RWPE1 (cell line): ENCODE measurements around the gene UPK3BL1.
"Not testable (repeated sequence)": the region's sequence is repeated elsewhere in the genome, so short reads cannot be mapped to it uniquely, and the experiment has no call there.

Experiments
- CTCF ChIA-PET: fragments of 350-600 bp; sonication (Branson Sonifier 250); formaldehyde crosslinking; extraction: SDS; loops from one replicate; lab custom pipeline; 2021; lab: Yijun Ruan, JAX
- POLR2A ChIA-PET: fragments of 400-600 bp; formaldehyde crosslinking; extraction: SDS; loops from one replicate; lab custom pipeline; 2020; ENCODE audit warnings: antibody characterized with exemption; ENCODE audit not compliant: low non-redundant PET; lab: Yijun Ruan, JAX
- DNase-seq: peaks from one replicate; pipeline ENCODE4 v3.0.0; 2012; ENCODE audit warnings: low spot score
- H3K27ac ChIP-seq: fragments of 450-650 bp; 2 replicates; pipeline ENCODE4 v1.5.1; 2017
- TF ChIP-seq, protein P1 (sequence below): fragments of 450-650 bp; conservative IDR thresholded peaks from 2 replicates; pipeline ENCODE4 v1.5.1; 2017; ENCODE audit warnings: low read depth, mild to moderate bottlenecking

Gene UPK3BL1, protein sequence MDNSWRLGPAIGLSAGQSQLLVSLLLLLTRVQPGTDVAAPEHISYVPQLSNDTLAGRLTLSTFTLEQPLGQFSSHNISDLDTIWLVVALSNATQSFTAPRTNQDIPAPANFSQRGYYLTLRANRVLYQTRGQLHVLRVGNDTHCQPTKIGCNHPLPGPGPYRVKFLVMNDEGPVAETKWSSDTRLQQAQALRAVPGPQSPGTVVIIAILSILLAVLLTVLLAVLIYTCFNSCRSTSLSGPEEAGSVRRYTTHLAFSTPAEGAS

DNA sequence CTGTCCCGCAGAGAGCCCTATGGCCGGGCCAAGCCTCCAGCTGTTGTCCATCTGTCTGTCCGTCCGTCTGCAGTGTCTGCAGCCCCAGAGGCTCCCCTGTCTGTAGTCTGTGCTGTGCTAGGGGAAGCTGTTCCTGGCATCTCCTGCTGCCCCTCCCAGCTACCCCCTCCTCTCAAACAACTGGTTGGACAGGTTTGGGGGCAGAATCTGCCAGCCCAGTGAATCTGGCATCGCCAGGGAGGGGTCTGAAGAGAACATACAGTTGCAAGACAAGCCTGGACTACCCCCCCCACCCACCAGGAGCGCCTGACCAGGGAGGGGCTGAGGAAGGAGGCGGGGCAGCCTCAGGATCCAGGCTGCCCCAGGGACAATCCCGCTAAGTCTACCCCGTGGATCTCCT, at the start of gene UPK3BL1:
TSS of gene UPK3BL1 (minus strand) at position 101 of the 400 bp plus-strand sequence. CDS start at position 51, 50 bp downstream.
- H3K27ac ChIP-seq, POLR2A ChIA-PET, CTCF ChIA-PET, DNase-seq: not testable (repeated sequence)

DNA sequence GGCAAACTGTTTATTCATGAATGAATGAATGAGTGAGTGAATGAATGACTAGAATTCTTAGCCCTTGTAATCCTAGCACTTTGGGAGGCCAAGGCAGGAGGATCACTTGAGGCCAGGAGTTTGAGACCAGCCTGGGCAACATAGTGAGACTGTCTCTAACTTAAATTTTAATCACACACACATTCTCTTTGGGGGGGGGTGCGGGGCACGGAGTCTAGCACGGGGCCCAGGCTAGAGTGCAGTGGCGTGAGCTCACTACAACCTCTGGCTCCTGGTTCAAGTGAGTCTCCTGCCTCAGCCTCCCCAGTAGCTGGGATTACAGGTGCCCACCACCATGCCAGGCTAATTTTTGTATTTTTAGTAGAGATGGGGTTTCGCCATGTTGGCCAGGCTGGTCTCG, 48.0 kb upstream of the UPK3BL1 start:
- H3K27ac ChIP-seq, POLR2A ChIA-PET, DNase-seq, CTCF ChIA-PET: not testable (repeated sequence)

DNA sequence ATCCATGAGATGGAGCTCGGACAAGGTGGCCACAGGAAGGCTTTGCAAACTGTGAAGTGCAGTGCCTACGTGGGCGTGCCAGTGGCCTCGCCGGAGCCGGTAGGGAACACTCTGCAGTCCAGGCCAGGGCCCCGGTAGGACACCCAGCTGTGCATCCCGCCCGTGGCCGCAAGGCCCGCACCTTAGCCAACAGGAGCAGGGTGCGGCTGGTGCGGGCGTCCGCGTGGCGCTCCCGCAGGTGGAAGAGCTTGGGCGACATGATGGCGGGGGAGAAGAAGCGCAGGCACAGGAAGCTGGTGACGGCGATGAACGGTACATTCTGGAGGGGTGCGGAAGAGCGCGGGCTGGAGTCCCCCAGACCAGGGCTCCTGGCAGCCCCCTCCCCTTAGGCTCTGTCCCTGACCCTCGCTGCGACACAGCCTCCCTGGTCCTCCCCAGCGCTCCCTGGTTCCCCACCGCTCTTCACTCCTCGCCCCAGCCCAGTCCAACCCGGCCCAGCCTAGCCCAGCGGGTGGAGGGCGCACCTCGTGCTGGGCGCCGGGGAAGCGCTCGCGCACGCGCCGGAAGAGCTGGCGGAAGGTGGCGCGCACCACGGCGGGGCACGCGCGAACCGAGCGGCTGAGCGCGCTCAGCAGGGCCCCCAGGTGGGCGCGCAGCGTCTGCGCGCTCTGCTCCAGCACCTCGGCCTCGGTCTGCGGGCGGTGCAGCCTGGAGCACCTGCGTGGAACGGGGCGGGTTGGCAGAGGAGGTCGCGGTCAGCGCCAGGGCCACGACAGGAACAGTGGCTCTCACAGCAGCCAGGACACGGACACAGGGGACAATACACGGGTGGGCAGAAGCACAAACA, 47.1 kb upstream of the UPK3BL1 start:
- CTCF ChIA-PET, result not testable (repeated sequence)

DNA sequence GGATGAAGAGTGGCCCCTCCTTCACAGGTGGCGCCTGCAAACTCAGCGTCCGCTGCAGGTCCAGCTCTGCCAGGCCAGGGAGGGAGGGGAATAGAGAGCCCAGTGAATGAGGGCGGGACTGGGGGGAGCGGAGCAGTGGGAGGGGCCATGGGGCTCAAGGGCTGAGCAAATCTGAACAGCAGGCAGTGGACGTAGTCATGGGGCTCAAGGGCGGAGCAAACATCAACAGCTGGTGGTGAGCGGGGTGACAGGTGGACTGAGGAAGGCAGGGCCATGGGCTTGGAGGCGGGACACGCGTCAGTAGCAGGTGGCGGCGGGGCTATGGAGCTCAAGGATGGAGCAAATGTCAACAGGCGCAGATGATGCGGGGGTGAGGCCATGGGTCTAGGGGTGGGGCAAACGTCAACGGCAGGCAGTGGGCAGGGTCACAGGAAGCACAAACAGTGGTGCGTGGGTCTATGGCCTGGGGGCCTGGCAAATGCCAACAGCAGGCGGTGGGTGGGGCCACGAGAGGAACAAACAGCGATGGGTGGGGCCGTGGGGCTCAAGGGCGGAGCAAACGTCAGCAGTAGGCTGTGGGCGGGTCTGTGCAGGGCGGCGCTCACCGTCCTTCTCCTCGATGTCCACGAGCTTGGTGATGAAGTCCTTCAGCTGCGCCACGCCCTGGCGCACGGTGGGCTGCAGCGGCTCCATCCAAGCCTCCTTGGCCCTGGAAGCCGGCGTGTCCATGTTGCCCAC, 45.9 kb upstream of the UPK3BL1 start:
- DNase-seq, CTCF ChIA-PET, POLR2A ChIA-PET, H3K27ac ChIP-seq: not testable (repeated sequence)

More for the DNA sequence above, 47.1 kb upstream of the UPK3BL1 start:
- H3K27ac ChIP-seq, DNase-seq, POLR2A ChIA-PET: not testable (repeated sequence)

DNA sequence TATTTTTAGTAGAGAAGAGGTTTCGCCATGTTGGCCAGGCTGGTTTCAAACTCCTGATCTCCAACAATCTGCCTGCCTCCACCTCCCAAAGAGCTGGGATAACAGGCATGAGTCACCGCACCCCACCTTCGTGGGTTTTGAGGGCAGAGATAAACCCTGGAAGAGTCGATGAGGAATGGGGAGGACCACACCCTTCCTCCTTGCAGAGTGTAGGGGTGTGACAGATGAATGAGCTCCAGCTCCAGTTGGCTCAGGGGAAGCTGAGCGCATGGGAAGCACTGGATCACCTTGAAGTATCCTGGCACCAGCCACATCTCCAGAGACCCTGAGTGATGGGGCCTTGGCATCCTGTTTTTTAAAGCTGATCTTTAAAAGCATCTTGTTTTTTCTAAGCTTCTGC, 40.0 kb upstream of the UPK3BL1 start:
- CTCF ChIA-PET, DNase-seq, POLR2A ChIA-PET, H3K27ac ChIP-seq: not testable (repeated sequence)

DNA sequence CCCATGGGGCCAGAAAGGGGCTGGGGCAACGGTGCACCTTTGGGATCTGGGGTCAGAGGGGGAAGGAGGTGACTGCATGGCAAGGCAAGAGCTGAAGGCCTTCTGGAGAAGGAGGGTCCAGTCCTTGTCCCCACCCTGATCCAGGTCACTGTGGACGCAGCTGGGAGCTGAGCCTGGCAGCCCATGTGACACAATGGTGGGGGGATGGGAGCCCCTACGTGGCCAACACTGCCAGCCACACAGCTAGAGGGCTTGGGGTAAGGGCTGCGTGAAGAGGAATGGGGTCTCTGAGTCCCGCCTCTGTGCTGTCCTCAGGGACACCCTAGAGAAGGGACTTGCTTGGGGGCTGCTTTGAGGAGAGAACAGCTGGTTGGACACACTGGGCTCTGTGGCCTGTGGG, 38.2 kb upstream of the UPK3BL1 start:
- CTCF ChIA-PET, DNase-seq, H3K27ac ChIP-seq, POLR2A ChIA-PET: not testable (repeated sequence)

DNA sequence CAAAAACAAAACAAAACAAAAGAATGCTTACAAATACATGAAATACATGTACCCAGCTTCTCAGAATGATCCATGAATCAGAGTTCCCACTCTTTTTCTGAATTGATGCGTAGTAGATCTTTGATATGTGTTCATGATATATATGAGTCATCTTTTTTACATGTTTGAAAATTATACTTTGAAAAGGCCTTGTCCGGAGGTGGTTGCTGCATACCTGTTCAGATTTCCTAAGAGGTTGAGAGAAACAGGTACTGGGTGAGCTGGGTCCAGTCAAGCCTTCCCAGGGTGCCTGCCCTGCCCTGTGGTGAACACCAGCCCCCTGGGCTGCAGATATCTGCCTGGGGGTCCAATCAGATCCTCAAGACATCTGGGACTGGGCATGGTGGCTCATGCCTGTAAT, 33.0 kb upstream of the UPK3BL1 start:
- DNase-seq, H3K27ac ChIP-seq, POLR2A ChIA-PET, CTCF ChIA-PET: not testable (repeated sequence)

DNA sequence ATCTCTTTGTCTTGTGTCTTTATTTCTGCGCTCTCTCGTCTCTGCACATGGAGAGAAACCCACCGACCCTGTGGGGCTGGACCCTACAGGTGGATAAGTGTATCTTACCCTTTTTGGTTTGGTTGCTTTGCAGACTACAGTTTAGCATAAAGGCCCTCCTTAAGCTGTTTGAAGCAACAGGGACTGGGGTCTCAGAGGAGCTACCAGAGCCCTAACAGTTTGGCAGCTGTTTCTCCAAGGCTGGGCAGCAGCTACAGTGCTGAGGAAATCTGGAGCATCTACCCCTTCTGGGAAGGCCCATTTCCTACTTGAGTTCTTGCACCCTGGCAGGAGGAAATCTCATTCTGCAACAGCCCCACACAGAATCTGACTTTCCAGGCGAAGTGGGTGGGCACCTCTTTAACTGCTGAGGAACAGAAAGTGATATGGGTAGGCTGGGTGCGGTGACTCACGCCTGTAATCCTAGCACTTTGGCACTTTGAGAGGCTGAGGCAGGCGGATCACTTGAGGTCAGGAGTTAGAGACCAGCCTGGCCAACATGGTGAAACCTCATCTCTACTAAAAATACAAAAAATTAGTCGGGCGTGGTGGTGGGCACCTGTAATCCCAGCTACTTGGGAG, 31.0 kb upstream of the UPK3BL1 start:
- DNase-seq, H3K27ac ChIP-seq, POLR2A ChIA-PET, CTCF ChIA-PET: not testable (repeated sequence)

DNA sequence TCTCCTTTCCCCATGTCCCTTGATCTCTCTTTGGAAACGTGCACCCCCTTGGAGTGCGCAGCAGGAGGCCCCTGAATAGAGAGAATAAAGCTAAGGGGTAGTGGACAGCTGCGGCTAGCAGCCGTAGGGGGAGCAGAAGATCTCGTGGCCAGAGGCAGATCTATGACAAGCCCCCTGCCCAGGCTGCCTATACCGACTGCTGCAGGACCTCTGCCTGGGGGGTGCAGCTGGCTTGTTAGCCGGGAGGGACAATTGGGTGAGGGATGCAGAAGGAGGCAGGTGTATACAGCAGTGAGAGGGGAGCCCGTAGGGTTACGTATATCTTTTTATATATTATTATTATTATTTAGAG, 29.3 kb upstream of the UPK3BL1 start:
- DNase-seq, POLR2A ChIA-PET, CTCF ChIA-PET: not testable (repeated sequence)
- peak overlapping the region; percentile 62 for H3K27ac ChIP-seq

DNA sequence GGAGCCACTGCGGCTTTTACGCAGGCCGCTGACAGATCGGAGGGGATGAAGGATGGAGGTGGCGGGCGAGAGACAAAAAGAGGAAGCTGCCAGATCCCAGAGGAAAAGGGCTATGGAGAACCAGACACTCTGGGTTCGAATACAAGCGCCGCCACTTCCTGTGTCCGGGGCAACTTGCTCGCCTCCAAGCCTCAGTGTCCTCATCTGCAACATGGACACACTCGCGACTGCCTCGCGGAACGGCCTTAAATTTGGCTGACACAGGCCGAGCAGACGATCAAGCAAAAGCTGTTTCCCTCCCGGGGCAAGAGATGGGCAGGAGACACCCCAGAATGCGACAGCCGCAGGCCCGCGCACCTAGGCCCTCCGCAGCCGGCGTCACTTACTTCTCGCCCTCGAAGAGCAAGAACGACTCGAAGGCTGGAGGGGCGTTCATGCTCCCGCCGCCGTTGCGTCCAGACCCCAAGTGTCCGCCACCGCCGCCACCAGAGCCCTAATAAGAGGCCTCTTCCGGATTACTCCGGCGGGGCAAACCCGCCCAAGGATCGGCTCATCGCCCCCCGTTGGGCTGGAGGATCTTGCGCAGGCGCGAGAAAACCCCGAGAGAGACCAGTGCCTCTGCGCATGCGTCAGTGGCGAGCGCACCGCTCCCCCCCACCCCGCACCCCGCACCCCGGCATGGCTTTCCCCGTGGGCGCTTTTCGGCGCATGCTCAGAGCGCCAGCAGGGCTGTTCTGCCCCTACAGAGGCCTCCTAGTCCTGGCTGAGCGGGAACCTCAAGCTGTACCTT, 28.8 kb upstream of the UPK3BL1 start, which contains the start of gene POLR2J2:
TSS of gene POLR2J2 (minus strand) at position 498 of the 790 bp plus-strand sequence. CDS start at position 436, 62 bp downstream.
- CTCF ChIA-PET, POLR2A ChIA-PET: not testable (repeated sequence)
- peak within 1 kb of the TSS; percentile 62 for H3K27ac ChIP-seq
- peak; percentile 91 for DNase-seq
- TF ChIP-seq, protein P1, sequence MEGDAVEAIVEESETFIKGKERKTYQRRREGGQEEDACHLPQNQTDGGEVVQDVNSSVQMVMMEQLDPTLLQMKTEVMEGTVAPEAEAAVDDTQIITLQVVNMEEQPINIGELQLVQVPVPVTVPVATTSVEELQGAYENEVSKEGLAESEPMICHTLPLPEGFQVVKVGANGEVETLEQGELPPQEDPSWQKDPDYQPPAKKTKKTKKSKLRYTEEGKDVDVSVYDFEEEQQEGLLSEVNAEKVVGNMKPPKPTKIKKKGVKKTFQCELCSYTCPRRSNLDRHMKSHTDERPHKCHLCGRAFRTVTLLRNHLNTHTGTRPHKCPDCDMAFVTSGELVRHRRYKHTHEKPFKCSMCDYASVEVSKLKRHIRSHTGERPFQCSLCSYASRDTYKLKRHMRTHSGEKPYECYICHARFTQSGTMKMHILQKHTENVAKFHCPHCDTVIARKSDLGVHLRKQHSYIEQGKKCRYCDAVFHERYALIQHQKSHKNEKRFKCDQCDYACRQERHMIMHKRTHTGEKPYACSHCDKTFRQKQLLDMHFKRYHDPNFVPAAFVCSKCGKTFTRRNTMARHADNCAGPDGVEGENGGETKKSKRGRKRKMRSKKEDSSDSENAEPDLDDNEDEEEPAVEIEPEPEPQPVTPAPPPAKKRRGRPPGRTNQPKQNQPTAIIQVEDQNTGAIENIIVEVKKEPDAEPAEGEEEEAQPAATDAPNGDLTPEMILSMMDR, result peak; percentile 61

DNA sequence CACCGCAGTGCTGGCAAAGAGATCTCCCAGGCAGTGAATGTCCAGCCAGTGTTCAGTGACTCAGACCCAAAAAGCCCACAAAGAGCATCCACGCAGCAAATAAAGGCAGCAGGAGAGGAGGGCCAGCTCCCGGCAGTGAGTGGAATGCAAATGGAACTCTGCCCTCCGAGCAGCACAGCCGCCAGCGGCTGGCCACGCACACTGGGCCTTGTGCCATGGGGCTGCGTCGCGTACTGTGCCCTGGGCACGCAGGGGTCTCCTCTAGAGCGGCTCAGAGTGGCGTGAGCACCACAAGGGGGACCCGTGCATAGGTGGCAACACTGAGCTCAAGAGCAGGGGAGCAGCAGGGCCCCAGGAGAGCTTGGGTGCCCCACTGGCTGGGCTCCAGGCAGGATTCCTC, 24.9 kb upstream of the UPK3BL1 start:
- H3K27ac ChIP-seq, POLR2A ChIA-PET, DNase-seq, CTCF ChIA-PET: not testable (repeated sequence)

DNA sequence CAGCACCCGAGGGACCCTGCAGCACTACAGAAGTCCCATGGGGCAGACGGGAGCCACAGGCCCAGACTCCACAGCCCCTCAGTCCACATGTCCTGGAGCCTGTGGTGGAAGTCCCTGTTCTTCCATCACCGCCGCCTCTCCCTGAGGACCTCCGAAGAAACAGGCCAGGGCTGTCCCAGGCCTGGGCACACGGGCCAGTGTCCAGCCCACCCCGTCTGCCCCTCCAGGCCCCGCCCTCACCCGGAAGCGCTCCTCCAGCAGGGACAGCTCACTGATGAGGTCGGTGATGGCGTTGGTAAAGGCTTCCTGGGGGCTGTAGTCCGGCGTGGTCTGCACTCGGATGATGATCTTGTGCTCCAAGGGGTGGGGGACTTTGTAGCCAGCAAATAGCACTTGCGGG, 24.3 kb upstream of the UPK3BL1 start:
- DNase-seq, POLR2A ChIA-PET, H3K27ac ChIP-seq, CTCF ChIA-PET: not testable (repeated sequence)

DNA sequence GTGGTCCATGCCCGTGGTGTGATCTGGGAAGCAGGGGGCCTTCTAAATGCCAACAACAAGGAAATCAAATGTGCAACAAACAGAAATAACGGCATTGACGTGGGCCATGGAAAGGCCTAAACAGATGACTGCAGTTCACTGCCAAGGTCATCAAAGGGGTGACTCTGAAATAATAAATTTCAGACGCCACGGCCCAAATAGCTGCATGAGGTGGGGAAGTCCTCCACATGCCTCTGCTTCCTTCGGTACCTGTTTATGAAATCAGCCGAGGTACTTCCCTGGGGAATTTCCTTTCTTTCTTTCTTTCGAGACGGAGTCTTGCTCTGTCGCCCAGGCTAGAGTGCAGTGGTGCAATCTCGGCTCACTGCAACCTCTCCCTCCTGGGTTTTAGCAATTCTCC, 22.2 kb upstream of the UPK3BL1 start:
- H3K27ac ChIP-seq, DNase-seq, POLR2A ChIA-PET, CTCF ChIA-PET: not testable (repeated sequence)

DNA sequence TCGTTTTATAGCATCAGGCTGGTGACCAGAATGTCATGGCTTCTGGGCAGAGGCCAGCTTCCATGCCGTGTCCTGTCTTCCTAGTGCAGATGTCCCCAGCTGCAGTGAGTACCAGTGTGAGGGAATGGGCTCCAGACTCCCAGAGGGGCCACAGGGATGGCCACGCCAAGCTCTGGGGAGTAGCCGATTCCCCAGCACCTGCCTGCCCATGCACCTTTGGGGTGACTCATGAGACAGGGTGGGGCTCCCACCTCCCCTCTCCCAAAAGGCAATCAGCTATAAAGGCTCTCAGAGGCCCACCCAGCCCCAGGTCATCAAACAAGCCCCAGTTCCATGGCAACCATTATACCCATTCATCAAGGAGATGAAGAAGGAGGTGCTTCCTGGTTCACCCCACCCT, 7.3 kb upstream of the UPK3BL1 start, which contains the start of gene SPDYE2B:
TSS of gene SPDYE2B (plus strand) at position 396 of the 400 bp plus-strand sequence. CDS start 2,030 bp downstream, outside the sequence.
- CTCF ChIA-PET, H3K27ac ChIP-seq: not testable (repeated sequence)

More for the DNA sequence above, 7.3 kb upstream of the UPK3BL1 start, which contains the start of gene SPDYE2B:
- POLR2A ChIA-PET, DNase-seq: not testable (repeated sequence)
